Right lobe of liver (tissue), 6 donors: ENCODE measurements around the gene CYGB. TPM values are rescaled to one million over a fixed set of nuclear protein-coding genes. Genes with fewer than 3 reads are reported as not detected.

Experiments used
- ATAC-seq, 4 donors: fragments of 200-7000 bp; cut with Tn5 transposase; one replicate each; pipeline ENCODE4 v1.9.1; 2020; ENCODE audit warnings: mild to moderate bottlenecking in 4 of 4, moderate library complexity in 4 of 4
- DNase-seq, 3 donors: peaks; one replicate each; pipeline ENCODE4 v3.0.0-alpha.2; 2020
- H3K27ac ChIP-seq, 3 donors: fragments of 200-600 bp; one replicate each; pipeline ENCODE4 v1.8.0; 2022
- H3K27me3 ChIP-seq, 2 donors: fragments of 200-600 bp; one replicate each; pipeline ENCODE4 v1.8.0; 2022
- H3K36me3 ChIP-seq, 4 donors: fragments of 200-600 bp; sonication (generic) in 1 of 4; one replicate each; pipeline versions ENCODE4 v1.5.1 to v1.8.0; 2017 to 2022; ENCODE audit warnings: control low read depth in 1 of 4
- H3K4me1 ChIP-seq, 4 donors: fragments of 200-600 bp; sonication (generic) in 1 of 4; one replicate each; pipeline versions ENCODE4 v1.5.1 to v1.8.0; 2017 to 2022; ENCODE audit warnings: control low read depth in 1 of 4
- H3K4me3 ChIP-seq, 3 donors: fragments of 200-600 bp; one replicate each; pipeline ENCODE4 v1.8.0; 2022
- H3K9me3 ChIP-seq, 4 donors: fragments of 200-600 bp; sonication (generic) in 1 of 4; one replicate each; pipeline versions ENCODE4 v1.5.1 to v1.8.0; 2017 to 2022; ENCODE audit warnings: control low read depth in 1 of 4
- CTCF ChIP-seq, 4 donors: fragments of 200-600 bp in 3 of 4; fragments of 450-650 bp in 1 of 4; IDR thresholded peaks; one replicate each; pipeline versions ENCODE4 v1.5.1 to v1.8.0; 2016 to 2022; ENCODE audit warnings: antibody characterized with exemption in 4 of 4, mild to moderate bottlenecking in 2 of 4
- POLR2A ChIP-seq: fragments of 450-650 bp; IDR thresholded peaks from one replicate; pipeline ENCODE4 v1.6.1; 2017; ENCODE audit warnings: antibody characterized with exemption, mild to moderate bottlenecking
- WGBS: methylation state at CpG from one replicate; pipeline ENCODE4 v1.1.6; 2018; ENCODE audit warnings: low coverage, low lambda C conversion rate; ENCODE audit not compliant: insufficient coverage; ENCODE audit errors: missing lambda C conversion rate; 5-methylcytosine and 5-hydroxymethylcytosine counted together
- intact Hi-C, 2 donors: fragments of 100-400 bp; cut with DNase I; formaldehyde crosslinking; loops; one replicate each; pipeline versions ENCODE4 v1.11.2 to v1.14.1; 2022
- total RNA-seq, 6 experiments: library from RNA; depleted of rRNA in 2 of 6; stranded (reverse); fragments of >200 nt in 2 of 6; fragmentation: NEBNext Ultra II Directional in 3 of 6; extraction: Animal tissue kit (Norgen Biotek cat#: 25700) in 3 of 6; gene quantifications; one replicate each; pipeline versions ENCODE4 v1.1.0 to v1.2.4, GENCODE V29; 2016 to 2023
- donor health status: DM: no; HTN: yes; CAD: no.
- donor health status: DM: no; HTN: no; CAD: no.
- donor health status: DM: no; HTN: no; CAD: no.
- donor health status: DM: no; HTN: yes; CAD: no.
- donor health status: DM: no; HTN: yes; CAD: no.

CYGB gene
- total RNA-seq, 6 experiments from 2014 or later, result 1.8 to 4.1 (median 3.1) TPM

GRCh38 chr17:76579281-76579680 is 41.8 kb upstream of the CYGB start:
- intact Hi-C loops, result loop anchor here in 1 of 2 donors (10.0 kb wide), 1 partner anchor 54 kb away; no protein-coding TSS in a partner anchor
- no peaks in the 10 kb centered on the region for H3K36me3 ChIP-seq
- no peaks in the 10 kb centered on the region for H3K4me1 ChIP-seq
- no peak overlapping the region for H3K4me3 ChIP-seq
- WGBS, result 22% methylated on average over 1 of the region's 2 CpGs
- no peak overlapping the region for H3K27ac ChIP-seq
- no peaks in the 10 kb centered on the region for H3K27me3 ChIP-seq
- DNase-seq, result no peak
- TF ChIP-seq POLR2A (no peak), CTCF (IDR thresholded peaks at IDR 0.05) (no peak)
- ATAC-seq, result no peak
- H3K9me3 ChIP-seq, result no peaks in the 10 kb centered on the region

- intact Hi-C loops, result loop anchor here in 1 of 2 donors (10.0 kb wide), 1 partner anchor 54 kb away; no protein-coding TSS in a partner anchor
- no peak for ATAC-seq
These were observed 40.9 kb upstream of the CYGB start for GRCh38 chr17:76578376-76578775.

GRCh38 chr17:76577876-76578275 is 40.4 kb upstream of the CYGB start:
- TF ChIP-seq POLR2A (no peak), CTCF (IDR thresholded peaks at IDR 0.05) (no peak)
- no peak overlapping the region for H3K27ac ChIP-seq
- DNase-seq, result no peak
- no peaks in the 10 kb centered on the region for H3K36me3 ChIP-seq
- H3K4me1 ChIP-seq, result no peaks in the 10 kb centered on the region
- no peaks in the 10 kb centered on the region for H3K9me3 ChIP-seq
- H3K4me3 ChIP-seq, result no peak overlapping the region
- H3K27me3 ChIP-seq, result no peaks in the 10 kb centered on the region
- intact Hi-C loops, result loop anchor here in 1 of 2 donors (10.0 kb wide), 1 partner anchor 53 kb away; no protein-coding TSS in a partner anchor
- WGBS, result 94% methylated on average over 7 of the region's 7 CpGs
- ATAC-seq, result no peak

More at GRCh38 chr17:76578376-76578775, 40.9 kb upstream of the CYGB start:
- Histone ChIP-seq H3K4me3 (no peak overlapping the region), H3K4me1 (no peaks in the 10 kb centered on the region), H3K36me3 (no peaks in the 10 kb centered on the region), H3K9me3 (no peaks in the 10 kb centered on the region), H3K27ac (no peak overlapping the region), H3K27me3 (no peaks in the 10 kb centered on the region)
- WGBS, result 83% methylated on average over 1 of the region's 5 CpGs
- TF ChIP-seq POLR2A, result no peak
- no peak for TF ChIP-seq CTCF (IDR thresholded peaks at IDR 0.05)
- DNase-seq, result no peak

- H3K9me3 ChIP-seq, result no peaks in the 10 kb centered on the region
- ATAC-seq (no peak), DNase-seq (no peak)
- no peak overlapping the region for H3K4me3 ChIP-seq
- no peak overlapping the region for H3K27ac ChIP-seq
- H3K4me1 ChIP-seq, result no peaks in the 10 kb centered on the region
- no peaks in the 10 kb centered on the region for H3K27me3 ChIP-seq
- no peak for TF ChIP-seq CTCF (IDR thresholded peaks at IDR 0.05)
- no peak for TF ChIP-seq POLR2A
- WGBS, result 77% methylated on average over 8 of the region's 9 CpGs
- intact Hi-C loops, result loop anchor here in 1 of 2 donors (10.0 kb wide), 1 partner anchor 51 kb away; no protein-coding TSS in a partner anchor
- H3K36me3 ChIP-seq, result no peaks in the 10 kb centered on the region
These were observed 38.7 kb upstream of the CYGB start for GRCh38 chr17:76576189-76576588.
